ENCODE measurements around the gene LRRC8E.

LRRC8E gene

DNA sequence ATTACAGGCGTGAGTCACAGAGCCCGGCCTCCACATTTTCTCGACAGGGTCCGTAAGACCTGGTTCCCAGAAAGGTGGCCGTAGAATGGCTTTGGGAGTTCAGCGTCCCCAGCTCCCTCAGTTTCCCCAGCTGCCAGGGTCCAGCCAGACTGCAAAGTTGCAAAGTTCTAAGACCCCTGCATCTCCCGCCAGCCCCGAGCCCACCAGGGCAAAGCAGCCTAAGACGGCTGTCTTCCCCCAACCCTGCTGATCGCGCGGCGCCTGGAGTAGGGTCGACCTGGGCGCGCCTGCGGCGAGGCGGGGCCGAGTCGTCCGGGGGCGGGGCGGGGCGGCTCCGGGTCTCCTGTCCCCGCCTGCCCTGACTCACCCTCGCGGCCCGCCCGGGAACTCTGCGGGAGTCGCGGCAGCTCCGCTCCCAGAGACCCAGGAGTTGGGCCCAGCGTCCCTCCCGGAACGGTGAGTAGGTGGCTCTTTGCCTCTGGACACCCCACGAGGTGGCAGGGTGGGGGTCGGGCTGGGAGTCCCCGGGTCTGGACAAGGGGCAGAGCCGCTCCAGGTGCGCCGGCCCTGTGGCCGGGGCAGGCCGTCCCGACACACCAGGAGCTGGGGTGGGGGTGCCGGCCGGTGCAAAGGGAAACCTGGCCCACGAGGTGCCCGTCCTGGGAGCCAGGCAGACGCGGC lies at the start of gene LRRC8E:
Gene LRRC8E, plus strand, starts transcription at position 366 of the 681 bp plus-strand sequence. CDS start 7,094 bp downstream, outside the sequence.
- peak; percentile 39 for DNase-seq

- no peak for DNase-seq
These were observed 48.8 kb upstream of the LRRC8E start for GRCh38 chr19:7839476-7839875.

DNA sequence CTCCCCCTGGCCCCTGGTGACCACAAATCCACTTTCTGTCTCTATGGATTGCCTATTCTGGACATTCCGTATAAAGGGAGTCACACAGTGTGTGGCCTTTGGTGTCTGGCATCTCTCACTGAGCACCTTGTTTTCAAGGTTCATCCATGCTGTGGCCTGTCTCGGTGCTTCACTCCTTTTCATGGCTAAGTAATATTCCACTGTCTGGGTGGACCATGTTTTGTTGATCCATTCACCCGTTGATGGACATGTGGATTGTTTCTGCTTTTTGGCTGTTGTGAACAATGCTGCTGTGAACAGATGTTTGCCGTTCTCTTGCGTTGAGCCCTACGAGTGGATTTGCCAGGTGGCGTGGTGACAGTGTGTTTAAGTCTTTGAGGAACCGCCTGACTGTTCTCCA lies 47.7 kb upstream of the LRRC8E start:
- no peak for DNase-seq

DNA sequence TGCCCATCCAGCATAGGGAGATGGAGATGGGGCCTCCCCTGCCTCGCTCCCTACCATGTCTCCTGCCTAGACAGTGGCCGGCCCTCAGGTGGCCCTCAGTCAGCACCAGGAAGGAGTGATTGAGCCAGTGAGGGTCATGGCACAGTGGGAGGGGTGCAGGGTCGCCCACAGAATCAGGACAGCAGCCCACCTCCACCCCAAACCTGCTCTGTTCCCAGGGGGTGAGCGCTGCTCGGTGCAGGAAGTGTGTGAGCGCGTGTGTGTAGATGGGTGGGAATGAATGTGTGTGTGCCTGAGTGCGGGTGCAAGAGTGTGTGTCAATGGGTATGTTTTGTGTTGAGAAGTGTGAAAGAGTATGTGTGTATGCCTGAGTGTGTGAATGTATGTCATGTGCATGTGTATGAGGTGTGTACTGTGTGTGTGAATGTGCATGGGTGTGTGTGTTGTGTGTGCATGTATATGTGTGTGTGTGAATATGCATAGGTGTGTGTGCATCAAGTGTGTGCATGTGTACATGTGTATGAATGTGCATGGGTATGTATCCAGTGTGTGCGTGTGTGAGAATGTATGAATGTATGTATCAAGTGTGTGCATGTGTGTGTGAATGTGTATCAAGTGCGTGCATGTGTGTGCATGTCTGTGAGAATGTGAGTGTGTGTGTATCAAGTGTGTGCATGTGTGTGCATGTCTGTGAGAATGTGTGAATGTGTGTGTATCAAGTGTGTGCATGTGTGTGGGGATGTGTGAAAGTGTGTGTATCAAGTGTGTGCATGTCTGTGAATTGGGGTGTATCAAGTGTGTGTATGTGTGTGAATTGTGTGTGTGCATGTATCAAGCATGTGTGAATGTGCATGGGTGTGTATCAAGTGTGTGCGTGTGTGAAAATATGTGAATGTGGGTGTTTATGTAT lies 46.3 kb upstream of the LRRC8E start:
- DNase-seq = no peak

DNA sequence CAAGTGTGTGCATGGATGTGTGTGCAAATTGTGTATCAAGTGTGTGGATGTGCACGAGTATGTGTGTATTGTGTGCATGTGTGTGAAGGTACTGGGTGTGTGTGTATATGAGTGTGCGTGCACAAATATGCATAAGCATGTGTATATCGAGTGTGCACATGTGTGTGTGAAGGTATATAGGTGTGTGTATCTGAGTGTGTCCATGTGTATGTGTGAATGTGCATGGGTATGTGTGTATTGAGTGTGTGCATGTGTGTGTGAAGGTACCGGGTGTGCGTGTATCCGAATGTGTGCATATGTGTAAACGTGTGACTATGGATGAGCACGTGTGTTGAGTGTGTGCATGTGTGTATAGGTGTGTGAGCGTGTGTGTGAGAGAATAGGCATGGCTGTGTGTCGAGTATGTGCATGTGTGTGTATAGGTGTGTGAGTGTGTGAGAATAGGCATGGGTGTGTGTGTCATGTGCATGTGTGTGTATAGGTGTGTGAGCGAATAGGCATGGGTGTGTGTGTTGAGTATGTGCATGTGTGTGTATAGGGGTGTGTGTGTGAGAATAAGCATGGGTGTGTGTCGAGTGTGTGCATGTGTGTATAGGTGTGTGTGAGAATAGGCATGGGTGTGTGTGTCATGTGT lies 45.5 kb upstream of the LRRC8E start:
- no peak for DNase-seq

DNA sequence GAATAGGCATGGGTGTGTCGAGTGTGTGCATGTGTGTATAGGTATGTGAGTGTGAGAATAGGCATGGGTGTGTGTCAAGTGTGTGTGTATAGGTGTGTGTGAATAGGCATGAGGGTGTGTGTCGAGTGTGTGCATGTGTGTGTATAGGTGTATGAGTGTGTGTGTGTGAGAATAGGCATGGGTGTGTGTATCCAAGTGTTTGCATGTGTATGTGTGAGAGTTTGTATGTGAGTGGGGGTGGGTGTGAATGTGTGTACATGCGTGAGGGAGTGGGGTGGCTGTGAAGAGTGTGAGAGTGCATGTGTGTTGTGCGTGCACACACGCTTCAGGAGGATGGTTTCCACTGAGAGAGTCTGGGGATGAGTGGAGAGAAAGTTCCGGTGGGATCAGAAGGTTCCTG lies 44.8 kb upstream of the LRRC8E start:
- no peak for DNase-seq

GRCh38 chr19:7844405-7844804 lies 43.9 kb upstream of the LRRC8E start:
- DNase-seq = no peak

GRCh38 chr19:7844951-7845350 lies 43.4 kb upstream of the LRRC8E start:
- DNase-seq = no peak

DNA sequence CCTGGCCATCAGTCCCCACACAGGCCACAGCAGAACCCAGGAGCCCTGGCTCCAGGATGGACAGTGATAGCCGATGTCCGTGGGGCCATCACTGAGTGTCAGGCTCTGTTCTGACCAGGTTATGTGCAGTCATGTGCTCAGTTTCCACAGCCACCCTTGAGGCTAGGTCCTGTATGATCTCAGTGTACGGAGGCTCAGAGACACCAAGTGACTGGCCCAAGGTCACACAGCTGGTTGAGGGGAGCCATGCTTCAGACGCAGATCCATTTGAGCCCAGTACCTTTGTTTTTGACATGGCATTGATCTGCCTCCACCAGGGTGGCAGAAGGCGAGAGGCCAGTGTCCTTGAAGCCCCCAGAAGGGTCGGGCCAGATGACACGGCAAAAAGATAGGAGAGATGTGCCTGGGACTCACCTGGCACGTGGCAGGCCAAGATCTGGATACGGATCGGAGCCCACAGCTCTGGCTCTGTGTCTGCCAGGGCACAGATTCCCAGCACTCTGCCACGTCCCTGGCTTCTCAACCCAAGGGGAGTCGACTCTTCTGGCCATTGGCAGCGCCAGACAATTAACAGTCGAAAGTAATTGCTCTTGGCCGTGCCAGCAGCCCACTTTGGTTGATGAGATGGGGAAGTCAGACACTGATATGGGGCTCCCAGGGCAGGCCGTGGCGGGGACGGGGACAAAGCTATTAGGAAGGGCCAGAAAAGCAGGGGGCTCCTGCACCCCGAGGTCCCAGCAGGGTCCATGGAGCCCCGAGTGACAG lies 42.7 kb upstream of the LRRC8E start:
- DNase-seq = no peak

GRCh38 chr19:7846155-7846646 lies 42.1 kb upstream of the LRRC8E start:
- DNase-seq = no peak

GRCh38 chr19:7847664-7848063 lies 40.6 kb upstream of the LRRC8E start:
- DNase-seq = no peak

- no peak for DNase-seq
These were observed 39.4 kb upstream of the LRRC8E start for GRCh38 chr19:7848779-7849457.

DNA sequence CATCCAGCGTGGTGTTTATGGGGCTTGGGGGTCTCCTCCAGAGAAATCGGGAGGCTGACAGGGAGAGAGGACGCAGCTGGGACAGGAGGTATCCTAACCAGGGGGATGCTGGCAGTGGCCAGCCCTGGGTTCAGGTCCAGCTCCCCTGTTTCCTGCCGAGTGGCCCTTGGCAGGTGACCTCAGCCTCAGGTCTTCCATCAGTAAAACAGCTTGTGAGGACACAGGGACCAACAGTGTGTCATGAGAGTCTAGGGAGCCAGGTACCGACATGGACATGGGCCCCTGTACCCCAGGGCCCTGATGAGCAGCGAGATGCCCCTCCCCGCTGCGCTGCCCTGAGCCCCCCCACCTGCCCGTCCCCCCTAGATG lies 38.7 kb upstream of the LRRC8E start:
- DNase-seq = no peak

DNA sequence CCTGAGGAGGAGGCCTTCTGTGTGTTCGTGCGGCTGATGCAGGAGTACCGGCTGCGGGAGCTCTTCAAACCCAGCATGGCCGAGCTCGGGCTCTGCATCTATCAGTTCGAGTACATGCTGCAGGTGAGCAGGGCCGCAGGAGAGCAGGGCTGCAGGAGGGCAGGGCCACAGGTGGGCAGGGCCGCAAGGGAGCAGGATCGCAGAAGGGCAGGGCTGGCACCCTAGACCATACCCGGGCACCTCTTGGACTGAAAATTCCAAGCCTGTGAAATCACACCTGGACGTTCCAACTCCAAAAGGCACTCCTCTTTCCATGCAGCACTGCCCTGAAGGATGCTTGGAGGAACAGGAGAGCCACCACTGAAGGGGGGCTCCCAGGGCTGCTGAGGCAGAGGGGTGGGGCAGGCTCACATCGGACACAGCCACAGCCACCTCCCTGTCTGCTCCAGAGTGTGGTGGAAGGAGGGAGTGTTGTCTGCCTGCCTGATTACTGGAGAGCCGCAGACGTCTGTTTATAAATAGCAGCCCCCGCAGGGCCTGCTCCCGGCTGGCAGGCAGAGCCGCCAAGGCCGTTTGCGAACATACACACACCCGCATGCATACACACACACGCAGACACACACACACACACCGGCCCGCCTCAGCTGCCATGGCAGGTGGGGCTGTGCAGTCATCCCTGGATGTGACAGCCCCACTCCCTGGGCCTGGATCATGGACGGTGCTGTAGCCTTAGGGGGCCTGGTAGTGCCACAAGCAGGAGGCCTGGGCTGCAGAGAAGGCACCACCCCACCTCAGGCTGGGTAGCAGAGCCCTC lies 38.1 kb upstream of the LRRC8E start:
- no peak for DNase-seq

GRCh38 chr19:7850945-7851622 lies 37.2 kb upstream of the LRRC8E start:
- no peak for DNase-seq

DNA sequence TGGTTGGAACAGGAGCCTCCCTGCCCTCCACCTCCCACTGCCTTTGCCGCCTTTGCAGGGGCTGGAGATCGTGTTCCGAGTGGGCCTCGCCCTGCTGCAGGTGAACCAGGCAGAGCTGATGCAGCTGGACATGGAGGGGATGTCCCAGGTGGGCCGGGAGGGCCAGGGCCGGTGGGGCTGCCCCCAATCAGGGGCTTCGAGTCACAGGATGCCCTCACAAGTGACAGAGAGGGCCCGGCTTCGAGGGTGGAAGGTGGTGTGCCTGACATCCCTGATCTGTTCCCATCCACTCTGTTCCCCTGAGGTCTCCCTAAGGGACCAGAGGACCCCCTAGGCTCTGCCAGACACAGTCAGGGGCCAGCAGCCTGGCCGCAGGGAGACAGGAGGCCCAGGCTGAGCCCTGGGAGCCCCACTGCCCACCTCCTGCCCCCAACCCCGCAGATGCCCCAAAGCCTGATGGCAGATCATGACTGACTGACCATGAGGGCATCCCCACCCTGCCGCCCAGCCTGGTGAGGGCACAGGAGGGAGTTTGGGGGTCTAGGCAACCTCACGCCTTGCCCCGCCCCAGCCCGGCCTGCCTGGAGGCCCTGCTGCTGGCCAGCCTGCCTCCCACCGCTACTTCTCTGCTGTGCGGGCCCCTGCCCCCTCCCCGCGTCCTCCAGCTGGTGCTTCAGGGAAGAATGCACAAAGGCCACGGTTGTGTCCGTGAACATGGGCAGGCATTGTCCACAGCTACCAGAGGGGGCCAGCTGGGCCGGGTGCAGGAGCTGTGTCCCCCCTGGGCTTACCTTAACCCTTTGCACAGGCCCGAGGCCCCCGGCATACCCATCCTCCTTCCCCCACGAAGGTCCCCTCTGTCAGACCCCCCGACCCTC lies 36.4 kb upstream of the LRRC8E start:
- DNase-seq = no peak

DNA sequence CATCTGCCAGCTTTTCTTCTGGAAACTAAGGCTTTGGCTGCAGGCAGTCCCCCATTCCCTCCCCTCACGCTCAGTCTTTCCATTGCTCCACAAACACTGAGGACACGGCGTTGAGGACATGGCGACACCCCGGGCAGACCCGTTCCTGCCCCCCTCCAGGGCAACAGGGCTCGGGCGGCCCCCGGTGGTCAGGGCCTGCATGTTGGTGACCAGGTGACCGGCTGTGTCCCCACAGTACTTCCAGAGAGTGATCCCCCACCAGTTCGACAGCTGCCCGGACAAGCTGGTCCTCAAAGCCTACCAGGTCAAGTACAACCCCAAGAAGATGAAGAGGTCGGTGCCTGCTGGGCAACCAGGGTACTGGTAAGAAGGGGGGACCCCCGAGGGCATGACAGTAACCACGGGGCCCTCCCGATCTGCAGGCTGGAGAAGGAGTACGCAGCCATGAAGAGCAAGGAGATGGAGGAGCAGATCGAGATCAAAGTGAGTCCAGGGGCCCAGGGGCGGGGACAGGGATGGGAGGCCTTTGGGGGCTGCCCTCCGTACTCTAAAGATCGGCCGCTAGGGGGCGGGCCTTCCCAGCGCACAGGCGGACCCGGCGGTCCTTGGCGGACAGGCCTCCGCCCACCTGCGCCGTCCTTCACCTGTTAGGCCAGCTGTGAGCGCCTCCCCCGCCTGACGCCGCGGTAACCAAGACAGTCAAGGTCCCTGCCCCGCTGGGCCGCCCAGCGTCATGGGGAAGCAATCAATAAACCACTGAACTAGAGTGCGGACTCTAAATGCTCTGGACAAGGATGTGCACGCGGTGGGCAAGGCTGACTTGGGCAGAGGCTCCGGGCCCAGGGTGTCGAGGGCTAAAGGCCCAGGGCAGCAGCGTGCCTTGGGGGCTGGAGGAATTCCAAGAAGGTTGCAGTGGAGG lies 35.2 kb upstream of the LRRC8E start:
- peak; percentile 68 for DNase-seq

GRCh38 chr19:7853770-7854128 lies 34.6 kb upstream of the LRRC8E start:
- DNase-seq = no peak

All from stimulated activated CD4-positive, alpha-beta T cell treated with anti-CD3 and anti-CD28 coated beads, Interleukin-1b, Interleukin-23, amount 100 ng/mL, for 48 hours (primary cell).